GM12865 (cell line): ENCODE measurements around the gene MYADML2.
"Not testable (repeated sequence)": the region's sequence is repeated elsewhere in the genome, so short reads cannot be mapped to it uniquely, and the experiment has no call there.

Source experiments
- DNase-seq: peaks from one replicate; pipeline ENCODE4 v3.0.0; 2010; ENCODE audit warnings: low read depth
- H3K4me3 ChIP-seq: 2 replicates; pipeline ENCODE4 v1.5.1; 2011; ENCODE audit warnings: mild to moderate bottlenecking, low read depth, low read length, control low read depth
- CTCF ChIP-seq: IDR thresholded peaks from 2 replicates; pipeline ENCODE4 v1.5.1; 2011; ENCODE audit warnings: low read length, control low read depth, low read depth, inconsistent platforms; ENCODE audit not compliant: insufficient read depth; ENCODE audit errors: missing control alignments

The MYADML2 gene

GRCh38 chr17:81920612-81921536, 26.2 kb downstream of the MYADML2 start:
- no peak for DNase-seq
- no peak overlapping the region for H3K4me3 ChIP-seq
- no peak for TF ChIP-seq CTCF

- no peak overlapping the region for H3K4me3 ChIP-seq
- no peak for TF ChIP-seq CTCF
- no peak for DNase-seq
These were observed 28.0 kb downstream of the MYADML2 start for GRCh38 chr17:81918832-81919545.

GRCh38 chr17:81918333-81918669, 28.7 kb downstream of the MYADML2 start:
- not testable (repeated sequence) for DNase-seq, H3K4me3 ChIP-seq

- peak within 1 kb of the TSS; percentile 69 for H3K4me3 ChIP-seq
- TF ChIP-seq CTCF: no peak
- DNase-seq: peak; percentile 91
These were observed 29.3 kb downstream of the MYADML2 start, which contains the start of gene SIRT7 for GRCh38 chr17:81917565-81918332. Gene SIRT7 (minus strand): TSS chr17:81918176. CDS start chr17:81918131, 45 bp downstream.

- peak overlapping the region; percentile 69 for H3K4me3 ChIP-seq
- DNase-seq: no peak
- no peak for TF ChIP-seq CTCF
These were observed 30.6 kb downstream of the MYADML2 start for GRCh38 chr17:81916234-81917001.

- no peak for TF ChIP-seq CTCF
- H3K4me3 ChIP-seq: no peak overlapping the region
- DNase-seq: no peak
These were observed 31.7 kb downstream of the MYADML2 start for GRCh38 chr17:81915331-81915730.
